OCI-LY3 (cell line): Measurements from ENCODE around the gene DCUN1D4.

Experiments
- H2AFZ ChIP-seq: fragments of 200-600, 300-600 bp; shearing (Covaris generic); 2 replicates; pipeline ENCODE4 v1.6.0; 2014; ENCODE audit warnings: antibody characterized with exemption, low read depth, low read length
- H3K27ac ChIP-seq: fragments of 200-600, 300-600 bp; sonication (generic); 2 replicates; pipeline ENCODE4 v1.5.1; 2014; ENCODE audit warnings: mild to moderate bottlenecking, low read length, moderate library complexity, mixed read lengths
- H3K27me3 ChIP-seq: fragments of 200-600, 300-600 bp; sonication (generic); 2 replicates; pipeline ENCODE4 v1.6.1; 2014; ENCODE audit warnings: low read depth, low read length, mixed read lengths
- H3K36me3 ChIP-seq: fragments of 200-600, 300-600 bp; sonication (generic); replicated peaks from 2 replicates; pipeline ENCODE3; 2014; ENCODE audit warnings: low read depth, low read length, mixed read lengths
- H3K4me1 ChIP-seq: fragments of 300-600, 200-600 bp; sonication (generic); 2 replicates; pipeline ENCODE4 v1.6.1; 2014; ENCODE audit warnings: low read length, mixed read lengths
- H3K4me2 ChIP-seq: fragments of 200-600, 300-600 bp; sonication (generic); 2 replicates; pipeline ENCODE4 v1.6.1; 2014; ENCODE audit warnings: low read length, mixed read lengths
- H3K4me3 ChIP-seq: fragments of 300-600, 200-600 bp; sonication (generic); 2 replicates; pipeline ENCODE4 v1.5.1; 2014; ENCODE audit warnings: antibody characterized with exemption, mild to moderate bottlenecking, low read length, moderate library complexity
- H3K79me2 ChIP-seq: fragments of 300-600, 200-600 bp; shearing (Covaris generic); 2 replicates; pipeline ENCODE4 v1.6.1; 2014; ENCODE audit warnings: mild to moderate bottlenecking, low read length, mixed read lengths
- H3K9ac ChIP-seq: fragments of 300-600, 200-600 bp; shearing (Covaris generic); 2 replicates; pipeline ENCODE4 v1.6.0; 2014; ENCODE audit warnings: mild to moderate bottlenecking, low read length, moderate library complexity
- H3K9me3 ChIP-seq: fragments of 200-600, 300-600 bp; shearing (Covaris generic); 2 replicates; pipeline ENCODE4 v1.6.1; 2014; ENCODE audit warnings: low read length, mixed read lengths; ENCODE audit not compliant: insufficient read depth
- H4K20me1 ChIP-seq: fragments of 200-600, 300-600 bp; sonication (generic); 2 replicates; pipeline ENCODE4 v1.6.1; 2016; ENCODE audit warnings: low read length, mixed read lengths; ENCODE audit not compliant: insufficient read depth
- CTCF ChIP-seq: fragments of 200-600, 300-600 bp; sonication (generic); IDR thresholded peaks from 2 replicates; pipeline ENCODE4 v1.5.1; 2014; ENCODE audit warnings: antibody characterized with exemption, low read length, low read depth
- EZH2phosphoT487 ChIP-seq: fragments of 200-600 bp; shearing (Covaris generic); IDR thresholded peaks from 2 replicates; pipeline ENCODE4 v1.6.1; 2018; ENCODE audit warnings: antibody characterized with exemption, mixed run types, low read depth

Gene DCUN1D4

GRCh38 chr4:51867689-51868448 is 24.9 kb downstream of the DCUN1D4 start:
- Histone ChIP-seq H3K4me3 (no peak overlapping the region), H3K9ac (no peak overlapping the region), H3K79me2 (no peaks in the 10 kb centered on the region), H3K4me2 (no peak overlapping the region), H2AFZ (no peak overlapping the region), H3K9me3 (no peaks in the 10 kb centered on the region), H3K36me3 (peaks cover 38% of the 10 kb centered on the region), H3K4me1 (no peaks in the 10 kb centered on the region), H3K27ac (no peak overlapping the region), H4K20me1 (no peaks in the 10 kb centered on the region), H3K27me3 (no peaks in the 10 kb centered on the region)
- no peak for TF ChIP-seq EZH2phosphoT487
- TF ChIP-seq CTCF, result no peak

- H3K4me2 ChIP-seq, result no peak overlapping the region
- H3K9me3 ChIP-seq, result no peaks in the 10 kb centered on the region
- H3K4me3 ChIP-seq, result no peak overlapping the region
- no peak overlapping the region for H3K9ac ChIP-seq
- no peaks in the 10 kb centered on the region for H3K27me3 ChIP-seq
- no peaks in the 10 kb centered on the region for H3K79me2 ChIP-seq
- H3K27ac ChIP-seq, result no peak overlapping the region
- peaks cover 42% of the 10 kb centered on the region for H3K36me3 ChIP-seq
- no peak for TF ChIP-seq CTCF
- TF ChIP-seq EZH2phosphoT487, result no peak
- no peaks in the 10 kb centered on the region for H3K4me1 ChIP-seq
- no peak overlapping the region for H2AFZ ChIP-seq
- no peaks in the 10 kb centered on the region for H4K20me1 ChIP-seq
Observed at GRCh38 chr4:51868449-51868847, 25.5 kb downstream of the DCUN1D4 start.

GRCh38 chr4:51870441-51871188 is 27.7 kb downstream of the DCUN1D4 start:
- H3K4me1 ChIP-seq, result no peaks in the 10 kb centered on the region
- H3K36me3 ChIP-seq, result peaks cover 49% of the 10 kb centered on the region
- no peaks in the 10 kb centered on the region for H3K79me2 ChIP-seq
- H4K20me1 ChIP-seq, result no peaks in the 10 kb centered on the region
- H3K9ac ChIP-seq, result no peak overlapping the region
- no peak overlapping the region for H2AFZ ChIP-seq
- TF ChIP-seq EZH2phosphoT487, result no peak
- no peak for TF ChIP-seq CTCF
- H3K27ac ChIP-seq, result no peak overlapping the region
- no peaks in the 10 kb centered on the region for H3K9me3 ChIP-seq
- no peaks in the 10 kb centered on the region for H3K27me3 ChIP-seq
- no peak overlapping the region for H3K4me2 ChIP-seq
- H3K4me3 ChIP-seq, result no peak overlapping the region

- peaks cover 39% of the 10 kb centered on the region for H3K36me3 ChIP-seq
- TF ChIP-seq CTCF (no peak), EZH2phosphoT487 (no peak)
- H3K9ac ChIP-seq, result no peak overlapping the region
- no peaks in the 10 kb centered on the region for H4K20me1 ChIP-seq
- H3K9me3 ChIP-seq, result no peaks in the 10 kb centered on the region
- H3K27me3 ChIP-seq, result no peaks in the 10 kb centered on the region
- no peak overlapping the region for H3K4me2 ChIP-seq
- no peaks in the 10 kb centered on the region for H3K4me1 ChIP-seq
- H3K79me2 ChIP-seq, result no peaks in the 10 kb centered on the region
- H2AFZ ChIP-seq, result no peak overlapping the region
- no peak overlapping the region for H3K27ac ChIP-seq
- no peak overlapping the region for H3K4me3 ChIP-seq
Observed at GRCh38 chr4:51872283-51872997, 29.5 kb downstream of the DCUN1D4 start.
